ENCODE data around the gene SLFNL1.

SLFNL1 gene

DNA sequence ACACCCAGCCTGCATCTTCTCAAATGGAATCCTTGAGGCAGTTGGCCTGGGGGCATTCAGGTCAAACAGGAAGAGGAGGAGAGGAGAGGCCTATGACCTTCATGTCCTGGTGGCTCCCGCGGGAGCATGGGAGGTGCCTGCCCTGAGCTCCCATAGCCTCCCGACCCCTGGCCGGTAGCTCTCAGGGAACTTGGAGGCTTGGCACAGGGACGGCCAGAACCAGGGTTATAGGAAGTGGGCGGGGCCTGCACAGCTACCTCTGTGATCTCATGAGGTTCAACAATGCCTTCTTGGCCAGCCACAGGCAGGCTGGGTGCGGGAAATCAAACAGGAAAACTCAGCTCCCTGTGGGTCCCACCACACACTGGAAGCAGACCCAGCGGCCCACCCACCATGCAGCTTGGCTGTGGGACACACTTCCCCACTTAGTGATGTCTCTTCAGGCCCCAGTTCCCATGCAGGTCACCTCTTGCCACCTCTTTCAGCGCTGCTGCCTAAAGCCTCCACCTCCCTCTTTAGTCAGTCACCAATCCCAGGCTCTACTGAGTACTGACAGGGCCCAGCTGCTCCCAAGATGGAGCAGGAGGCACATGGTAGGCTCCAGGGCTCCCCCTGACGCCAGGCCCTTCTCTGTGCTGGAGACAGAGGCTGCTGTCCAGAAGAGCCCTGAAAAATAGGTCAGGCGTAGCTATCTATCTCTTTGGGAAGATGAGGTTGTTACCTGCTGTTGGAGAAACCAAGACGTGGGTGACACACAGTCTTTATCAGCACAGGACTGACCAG lies at the start of gene SLFNL1:
Gene SLFNL1, minus strand, starts transcription at position 200 of the 783 bp plus-strand sequence. CDS start 1,065 bp downstream, outside the sequence.
- DNase-seq: peak; percentile 50

DNA sequence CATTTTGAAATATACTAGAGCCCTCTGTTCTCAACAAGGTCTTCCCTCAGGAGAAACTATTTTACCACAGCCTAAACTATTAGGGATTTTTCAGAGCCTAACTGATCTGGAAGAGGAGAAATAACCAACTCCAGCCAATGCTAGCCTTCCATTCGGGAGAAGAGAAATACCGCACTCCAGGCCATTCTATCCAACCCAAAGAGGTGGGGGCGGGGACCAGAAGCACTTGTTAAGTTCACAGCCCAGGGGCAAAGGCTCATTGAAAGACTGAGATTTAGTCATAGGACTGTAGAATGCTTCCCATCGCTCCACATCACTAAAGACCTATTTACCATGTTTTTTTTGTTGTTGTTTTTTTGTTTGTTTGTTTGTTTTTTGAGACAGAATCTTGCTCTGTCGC lies 35.4 kb upstream of the SLFNL1 start:
- DNase-seq: no peak

DNA sequence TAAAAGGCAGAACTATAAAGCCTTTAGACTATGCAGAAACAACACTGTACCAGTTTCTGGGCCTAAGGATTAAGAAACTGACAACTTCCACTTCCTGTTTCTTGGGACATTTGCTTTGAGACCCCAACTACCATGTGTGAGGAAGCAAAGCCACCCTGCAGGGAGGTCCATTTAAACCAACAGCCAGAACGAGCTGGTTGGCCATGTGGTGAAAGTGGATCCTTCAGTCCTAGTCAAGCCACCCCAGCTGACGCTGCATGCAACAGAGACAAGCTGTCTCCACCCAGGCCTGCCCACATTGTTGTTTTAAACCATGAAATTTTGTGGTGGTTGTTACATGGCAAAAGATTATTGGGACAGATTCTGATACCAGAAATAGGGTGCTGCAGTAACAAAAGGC lies 31.8 kb upstream of the SLFNL1 start:
- DNase-seq: no peak

DNA sequence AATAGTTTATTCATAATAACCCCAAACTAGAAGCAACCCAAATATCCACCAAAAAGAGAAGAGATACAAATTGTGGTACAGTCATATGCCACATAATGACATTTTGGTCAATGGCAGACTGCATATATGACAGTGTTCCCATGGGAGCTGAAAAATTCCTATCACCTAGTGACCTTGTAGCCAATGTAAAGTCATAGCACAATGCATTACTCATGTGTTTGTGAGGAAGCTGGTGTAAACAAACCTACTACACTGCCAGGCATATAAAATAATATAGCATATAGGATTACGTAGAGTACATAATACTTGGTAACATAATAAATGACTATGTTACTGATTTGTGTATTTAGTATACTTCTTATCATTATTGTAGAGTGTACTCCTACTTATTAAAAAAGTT lies 29.5 kb upstream of the SLFNL1 start:
- peak; percentile 23 for DNase-seq

DNA sequence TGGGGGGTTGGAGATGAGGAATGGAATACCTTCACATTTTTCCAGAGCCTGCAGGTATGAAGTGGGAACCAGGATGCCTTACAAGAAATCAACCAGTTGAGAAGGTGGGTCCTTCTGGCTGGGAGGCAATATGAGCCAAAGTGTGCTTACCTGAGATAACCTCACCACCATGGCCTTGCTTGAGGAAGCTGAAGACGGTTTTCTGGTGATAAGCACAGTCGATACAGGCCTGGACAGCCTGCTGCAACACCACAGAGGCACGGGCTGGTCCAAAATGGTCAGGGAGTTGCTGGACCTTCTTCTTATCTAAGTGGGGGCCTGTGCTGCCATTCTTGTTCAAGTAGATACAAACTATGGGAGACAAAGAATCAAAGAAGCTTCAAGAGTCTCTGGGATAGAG lies 27.0 kb upstream of the SLFNL1 start:
- DNase-seq: no peak

DNA sequence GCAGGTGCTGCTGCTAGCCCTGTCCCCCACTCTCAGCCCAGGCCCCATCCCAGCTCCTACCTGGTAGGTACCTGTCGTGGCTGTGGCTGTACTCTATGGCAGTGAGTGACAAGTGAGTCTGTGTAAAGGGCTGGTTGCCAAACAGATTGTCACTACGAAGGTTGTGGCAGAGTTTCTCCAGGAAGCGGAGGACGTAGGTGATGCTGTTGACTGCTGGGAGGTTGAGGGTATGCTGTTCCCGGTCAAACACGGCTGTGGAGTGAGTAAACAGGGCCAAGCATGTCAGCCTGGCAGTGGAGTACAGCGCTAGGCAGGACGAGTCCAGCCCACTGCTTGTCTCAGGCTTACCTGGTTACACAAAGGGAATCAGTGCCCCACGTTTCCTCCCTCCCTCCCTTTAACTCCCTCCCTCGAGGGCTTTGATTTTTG lies 24.8 kb upstream of the SLFNL1 start:
- DNase-seq: no peak

DNA sequence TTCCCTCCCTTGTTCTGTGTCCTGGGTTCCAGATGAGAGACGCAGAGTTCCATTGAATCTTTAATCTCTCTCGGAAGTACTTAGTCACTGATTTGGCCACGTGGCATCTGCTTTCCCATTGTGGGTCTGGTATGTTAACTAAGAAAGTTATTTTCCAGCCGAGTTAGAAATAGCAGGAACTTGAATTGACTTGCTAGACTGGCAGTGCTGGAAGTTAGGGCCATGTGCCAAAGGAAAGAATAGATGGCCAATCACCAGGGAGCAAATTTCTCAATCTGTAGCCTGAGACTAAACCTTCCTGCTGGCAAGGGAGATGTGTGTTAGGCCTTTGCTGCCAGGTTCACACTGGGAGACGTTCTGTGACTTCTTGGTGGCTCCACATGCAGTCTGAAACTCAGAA lies 24.2 kb upstream of the SLFNL1 start:
- DNase-seq: no peak

DNA sequence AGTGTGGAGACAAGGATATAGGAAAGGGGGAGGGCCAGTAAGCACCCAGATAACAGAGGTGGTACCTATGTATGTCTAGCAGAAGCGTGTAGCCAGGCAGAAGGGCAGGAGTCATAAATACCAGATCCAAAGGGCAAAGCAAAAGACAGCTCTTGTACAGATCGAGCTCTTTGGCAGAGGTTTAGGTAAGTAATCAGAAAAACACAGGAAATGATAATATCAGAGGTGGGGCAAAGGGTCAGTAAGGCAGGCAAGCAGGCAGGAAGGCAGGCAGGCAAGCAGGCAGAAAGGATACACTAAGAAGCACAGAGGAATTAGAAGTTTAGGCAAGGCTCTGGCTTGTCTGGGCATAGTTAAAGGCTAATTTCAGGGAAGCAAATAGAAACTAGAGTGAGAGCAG lies 22.7 kb upstream of the SLFNL1 start:
- DNase-seq: no peak

DNA sequence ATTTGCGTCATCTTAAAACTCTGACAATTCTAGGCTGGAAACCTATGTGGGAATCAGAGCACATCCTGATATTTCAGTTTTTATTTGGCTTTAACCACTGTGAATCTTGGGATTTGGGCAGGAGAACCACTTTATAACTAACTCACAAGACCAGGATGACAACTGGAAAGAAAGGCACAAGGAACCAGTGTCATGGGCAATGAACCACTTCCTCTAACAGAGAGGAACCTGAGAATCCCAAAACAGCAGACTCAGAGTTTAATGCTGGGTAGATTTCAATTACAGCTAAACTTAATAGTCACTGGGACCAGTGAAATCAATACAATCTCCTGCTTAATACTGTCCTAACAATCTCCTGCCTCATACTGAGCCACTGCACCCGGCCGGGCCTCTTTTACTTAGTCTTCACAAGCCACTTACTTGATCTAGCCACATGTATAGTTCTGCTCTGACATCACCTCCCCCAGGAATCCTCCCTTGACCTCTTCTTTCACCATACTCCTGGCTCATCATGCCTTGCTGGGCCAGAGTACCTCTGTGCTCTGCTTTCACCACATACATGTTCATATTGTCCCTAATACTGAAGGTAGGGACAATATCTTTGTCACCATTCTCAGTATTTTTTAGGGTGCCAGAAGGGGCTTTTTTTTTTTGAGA lies 20.2 kb upstream of the SLFNL1 start:
- DNase-seq: no peak

DNA sequence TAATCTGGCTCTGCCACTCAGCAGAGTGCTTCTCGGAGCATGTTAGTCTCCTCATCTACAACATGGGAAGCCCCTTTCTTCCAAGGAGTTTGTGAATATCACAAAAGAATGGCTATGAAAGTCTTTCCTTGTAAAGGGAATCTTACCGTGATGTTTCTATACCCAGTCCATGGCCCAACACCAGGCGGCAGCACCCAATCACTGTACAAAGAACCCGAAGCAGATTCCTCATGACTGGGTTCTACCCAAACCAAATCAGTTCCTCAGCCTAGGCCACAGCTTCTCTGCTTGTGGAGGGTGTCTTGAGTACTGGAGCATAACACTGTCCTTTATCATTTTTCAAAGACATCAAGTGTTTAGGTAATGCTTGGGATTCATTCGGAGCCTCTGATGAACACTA lies 16.6 kb upstream of the SLFNL1 start:
- DNase-seq: no peak

DNA sequence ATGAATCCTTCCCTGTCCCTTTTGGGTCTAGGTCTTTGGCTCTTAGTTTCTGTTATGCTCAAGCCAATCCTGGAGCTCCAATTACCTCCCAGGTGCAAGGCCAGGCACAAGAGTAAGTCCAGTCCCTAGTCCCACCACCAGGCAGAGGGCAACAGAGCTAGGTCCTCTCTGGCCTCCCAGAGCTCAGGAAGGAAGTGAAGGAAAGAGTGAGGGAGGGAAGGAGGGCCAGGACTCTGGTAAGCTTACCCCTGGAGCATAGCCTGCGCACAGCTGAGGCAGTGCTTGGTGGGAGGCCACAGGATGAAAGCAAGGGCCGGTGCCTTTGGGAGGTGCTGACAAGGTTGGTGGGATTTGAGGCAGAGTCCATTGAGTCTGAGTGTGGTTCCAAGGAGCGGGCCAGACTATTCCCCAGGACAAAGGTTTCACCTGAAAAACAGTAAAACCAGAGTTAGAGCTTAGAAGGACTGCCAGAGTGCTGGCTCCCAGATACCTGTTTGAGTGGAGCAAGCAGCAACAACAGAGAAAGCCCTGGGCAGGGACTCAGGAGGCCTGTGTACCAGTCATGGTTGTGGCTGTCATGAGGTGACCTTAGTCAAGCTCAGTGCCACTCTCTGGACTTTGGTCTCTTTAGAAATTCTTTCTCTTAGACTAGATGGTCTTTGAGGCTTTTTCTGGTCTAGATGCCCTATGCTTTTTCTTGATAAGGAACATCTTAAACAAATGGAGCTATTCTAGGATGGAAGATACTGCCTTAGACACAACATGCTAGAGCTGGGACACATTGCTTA lies 15.8 kb upstream of the SLFNL1 start:
- DNase-seq: no peak

DNA sequence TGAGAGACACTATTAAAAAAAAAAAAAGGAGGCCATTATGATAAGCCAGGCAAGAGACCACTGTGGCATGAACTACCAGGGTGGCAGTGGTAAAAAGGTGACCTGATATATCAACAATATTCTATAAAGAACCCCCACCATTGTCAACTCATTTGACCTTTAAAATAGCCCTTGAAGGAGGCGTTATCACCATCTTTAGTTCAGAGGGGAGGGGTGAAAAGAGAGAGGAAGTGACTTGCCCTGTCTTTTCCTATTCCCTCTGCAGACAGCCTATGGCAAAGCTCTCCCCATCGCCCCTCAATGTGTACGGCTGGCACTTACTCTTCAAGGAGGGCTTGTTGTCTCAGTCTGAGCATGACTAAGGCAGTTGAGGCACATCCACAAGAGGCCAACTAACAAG lies 11.7 kb upstream of the SLFNL1 start:
- no peak for DNase-seq

DNA sequence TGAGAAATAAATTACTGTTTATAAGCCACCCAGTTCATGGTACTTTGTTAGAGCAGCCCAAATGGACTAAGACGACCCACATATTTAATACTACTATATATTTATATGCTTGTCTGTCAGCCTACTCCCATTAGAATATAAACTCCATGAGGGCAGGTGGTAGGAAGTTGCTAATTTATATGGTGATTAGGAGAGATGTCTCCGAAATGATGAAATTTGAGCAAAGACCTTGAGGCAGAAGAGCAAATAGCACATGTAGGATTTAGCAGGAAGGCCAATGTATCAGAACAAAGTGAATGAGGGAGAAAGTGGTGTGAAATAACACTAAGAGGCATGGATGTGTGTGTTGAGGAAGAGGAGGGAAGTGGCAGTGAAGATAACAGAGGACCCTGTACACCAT lies 10.6 kb upstream of the SLFNL1 start:
- no peak for DNase-seq

DNA sequence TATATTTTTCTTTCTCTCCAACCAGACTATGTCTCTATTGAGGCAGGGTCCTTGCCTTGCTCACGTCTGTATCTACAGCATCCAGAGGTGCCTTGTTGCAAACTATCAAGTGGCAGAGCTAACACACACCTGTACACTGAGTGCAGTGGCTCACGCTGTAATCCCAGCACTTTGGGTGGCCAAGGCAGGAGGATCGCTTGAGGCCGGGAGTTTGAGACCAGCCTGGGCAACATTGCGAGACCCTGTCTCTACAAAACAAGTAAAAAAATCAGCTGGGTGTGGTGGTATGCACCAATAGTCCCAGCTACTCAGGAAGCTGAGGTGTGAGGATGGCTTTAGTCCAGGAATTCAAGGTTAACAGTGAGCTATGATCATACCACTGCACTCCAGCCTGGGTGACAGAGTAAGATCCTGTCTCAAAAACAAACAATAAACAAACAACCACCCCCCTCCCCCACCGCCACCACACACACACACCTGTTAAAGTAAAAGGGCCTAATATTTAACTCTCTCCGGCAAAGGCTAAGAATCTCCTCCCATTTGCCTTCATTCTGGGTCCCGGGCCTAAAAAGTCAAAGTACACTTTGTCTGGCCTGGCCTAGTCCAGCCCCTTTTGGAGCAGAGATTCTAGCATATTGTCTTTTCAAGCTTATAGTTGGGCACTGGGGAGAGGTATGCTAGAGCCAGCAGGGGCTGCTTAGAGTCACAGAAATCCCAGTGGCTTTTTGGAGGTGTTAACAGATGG lies 9.5 kb upstream of the SLFNL1 start:
- DNase-seq: no peak

DNA sequence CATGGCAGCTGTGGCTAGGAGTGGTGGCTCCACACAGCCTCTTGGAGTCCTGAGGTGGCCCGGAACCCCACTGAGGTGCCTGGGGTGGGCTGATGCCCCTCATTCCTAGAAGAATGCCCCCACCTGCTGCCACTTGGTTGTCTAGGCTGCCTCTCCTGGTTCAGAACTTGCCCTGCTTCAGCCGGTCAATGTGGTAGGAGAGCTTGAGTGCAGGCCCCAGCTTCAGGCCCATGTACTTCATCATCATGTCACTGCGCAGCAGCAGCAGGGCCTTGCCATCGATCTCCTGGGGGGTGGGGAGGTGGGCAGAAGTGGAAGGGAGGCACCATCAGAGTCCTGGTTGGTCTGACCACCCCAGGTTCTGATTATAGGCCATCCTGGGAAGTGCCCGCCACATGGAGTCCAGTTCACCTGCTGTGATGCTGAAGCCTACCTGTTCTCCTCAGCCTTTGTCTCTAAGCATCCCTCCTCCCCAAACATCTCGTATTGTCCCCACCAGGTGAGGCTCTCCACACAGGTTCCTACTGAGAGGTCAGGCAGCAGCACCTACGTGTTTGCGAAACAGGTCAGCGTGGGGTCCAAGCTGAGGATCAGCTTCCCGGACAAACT lies 6.6 kb upstream of the SLFNL1 start:
- no peak for DNase-seq

DNA sequence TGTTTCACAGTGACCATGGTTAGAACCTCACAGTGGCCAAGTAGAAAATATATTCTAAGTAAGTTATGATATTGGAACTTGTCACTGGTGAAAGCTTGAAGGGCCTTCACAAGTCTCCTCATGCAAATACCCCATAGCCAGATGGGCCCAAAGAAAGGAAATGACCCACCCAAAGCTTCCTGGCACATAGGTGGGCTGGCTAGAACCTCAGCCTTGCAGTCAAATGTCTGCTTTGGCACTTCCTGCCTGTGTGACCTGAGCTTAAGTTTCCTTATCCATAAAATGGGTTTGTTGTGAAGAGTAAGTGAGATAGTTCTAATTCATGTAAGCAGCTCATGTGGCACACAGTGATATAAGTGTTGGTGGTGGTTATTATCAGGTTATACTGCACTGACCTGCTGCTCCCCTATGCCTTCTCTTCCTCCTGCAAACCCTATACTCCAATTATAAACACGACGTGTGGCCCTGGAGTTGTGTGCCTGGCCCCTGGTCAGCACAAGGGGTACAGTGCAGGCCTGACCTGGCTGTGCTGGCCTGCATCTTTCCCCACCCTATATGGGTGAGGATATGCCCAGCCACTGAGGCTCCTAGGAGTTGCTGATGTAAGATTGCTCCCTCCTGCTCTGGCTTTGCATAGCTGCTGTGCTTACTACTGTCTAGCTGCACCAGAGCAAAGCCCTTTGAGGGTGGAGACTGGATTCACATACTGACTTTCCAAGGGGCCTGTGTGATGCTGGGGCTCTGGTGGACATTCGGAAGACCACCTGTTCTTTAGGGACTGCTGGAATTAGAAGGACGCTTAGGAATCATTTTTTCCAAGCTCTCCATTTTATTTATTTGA lies 4.7 kb upstream of the SLFNL1 start:
- no peak for DNase-seq

DNA sequence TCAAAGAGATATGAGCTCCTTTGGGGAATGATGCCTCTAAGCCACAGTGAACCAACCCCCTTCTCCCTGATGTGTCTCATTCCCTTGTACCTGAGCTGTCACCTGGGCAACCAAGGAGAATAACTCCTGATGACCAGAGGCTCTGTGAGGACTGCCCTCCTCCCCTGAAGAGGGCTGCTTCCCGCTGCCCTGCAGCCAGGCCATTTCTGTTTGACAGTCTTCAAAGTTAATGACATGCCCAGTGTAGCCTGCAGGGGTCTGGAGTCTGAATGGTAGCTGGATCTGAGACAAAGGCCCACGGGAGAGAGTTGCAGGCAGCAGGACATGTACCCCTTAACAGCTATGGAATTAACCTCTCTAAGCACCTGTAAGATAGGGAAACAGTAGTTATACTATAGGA lies 3.4 kb upstream of the SLFNL1 start:
- DNase-seq: peak; percentile 21

DNA sequence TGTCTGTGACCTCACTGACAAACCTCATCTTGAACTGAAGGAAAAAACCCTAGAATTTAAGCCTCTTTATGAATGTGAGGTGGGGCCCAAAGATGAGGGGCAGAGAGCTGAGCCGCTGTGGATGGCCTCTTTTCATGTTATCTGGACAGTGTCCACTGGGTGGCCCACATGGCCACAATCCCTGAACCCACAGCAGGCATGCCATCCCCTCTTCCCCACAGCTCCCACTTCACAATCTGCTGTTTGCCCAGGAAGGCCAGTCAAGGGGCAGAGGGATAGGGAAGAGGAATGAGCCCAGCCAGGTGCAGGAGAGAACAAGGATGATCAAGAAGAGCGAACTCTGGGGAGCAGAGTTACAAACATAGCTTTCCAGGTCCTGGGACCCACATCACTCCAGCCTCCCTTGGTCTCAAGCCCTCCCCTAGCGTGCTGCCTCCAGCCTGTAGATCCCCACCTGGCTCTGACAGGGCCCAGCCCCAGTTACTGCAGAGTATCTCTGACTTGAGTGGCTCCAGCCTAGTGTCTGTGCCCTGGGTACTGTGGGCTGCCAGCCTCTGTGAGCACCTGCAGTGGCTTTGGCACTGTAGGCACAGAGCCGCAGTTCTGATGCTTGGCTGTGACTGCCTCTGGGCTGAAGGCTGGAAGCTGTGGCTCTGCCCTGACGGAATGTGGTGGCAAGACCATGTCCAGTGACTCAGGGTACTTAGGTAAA lies 1.9 kb upstream of the SLFNL1 start:
- peak; percentile 40 for DNase-seq

DNA sequence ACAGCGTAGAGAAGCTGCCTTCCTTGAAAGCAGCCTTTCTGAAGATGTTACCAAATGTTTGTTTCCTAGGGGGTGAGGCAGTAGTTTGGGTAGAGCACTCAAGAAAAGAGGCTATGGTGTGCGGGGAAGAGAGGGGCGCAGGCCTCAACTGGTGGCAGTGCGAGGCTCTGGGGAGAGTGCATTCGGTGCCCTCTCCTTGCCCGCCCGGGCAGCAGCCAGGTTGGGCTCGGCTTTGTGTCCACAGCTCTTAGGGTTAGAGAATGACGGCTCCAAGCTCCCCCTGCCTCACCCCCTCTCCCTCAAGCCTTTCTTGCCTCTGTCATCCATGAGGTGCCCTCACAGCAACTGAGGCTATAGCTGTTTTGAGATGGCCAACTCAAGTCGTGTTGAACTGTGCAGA lies 899 bp upstream of the SLFNL1 start:
- DNase-seq: no peak

DNA sequence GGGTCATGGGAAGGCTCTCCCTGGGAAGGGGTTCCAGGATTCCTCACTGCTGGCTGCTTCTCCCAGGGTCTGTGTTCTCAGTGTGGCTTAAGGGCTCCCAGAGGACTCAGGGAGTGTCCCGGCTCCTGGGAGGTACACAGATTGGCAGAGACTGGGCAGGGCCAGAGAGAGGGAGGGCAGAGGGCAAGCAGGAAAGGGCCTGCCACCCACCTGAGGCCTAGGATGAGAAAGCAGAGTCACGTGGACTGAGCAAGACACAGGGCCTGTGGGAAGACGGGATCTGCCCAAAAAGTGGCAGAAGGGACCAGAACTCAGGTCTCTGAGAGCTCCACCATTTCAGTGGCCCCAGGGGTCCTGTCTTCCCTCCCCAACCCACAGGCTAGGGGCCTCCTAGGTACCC lies 871 bp downstream of the SLFNL1 start:
- DNase-seq: peak; percentile 25

DNA sequence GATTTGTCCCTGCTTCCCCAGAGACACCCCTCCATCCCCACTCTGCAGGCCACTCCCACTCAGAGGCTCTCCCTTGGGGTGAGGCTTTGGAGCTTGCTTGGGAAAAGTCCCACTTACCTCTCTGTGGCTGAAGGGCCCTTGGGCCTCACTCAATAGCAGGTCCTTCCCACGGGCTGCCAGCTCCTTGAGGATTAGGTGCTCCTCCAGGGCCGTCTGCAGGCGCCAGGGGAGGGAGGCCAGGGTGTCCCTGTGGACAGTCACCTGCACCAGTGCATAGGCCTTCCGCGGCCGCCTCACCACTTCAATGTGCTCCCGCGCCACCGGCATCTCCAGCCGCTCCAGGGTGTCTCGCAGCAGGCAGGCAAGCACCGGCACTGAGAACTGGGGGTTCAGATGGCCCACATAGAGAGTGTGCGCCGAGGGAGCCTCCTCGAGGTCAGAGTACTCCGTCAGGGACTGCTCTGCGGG lies 1.4 kb downstream of the SLFNL1 start:
- no peak for DNase-seq
